AG04449 (cell line): ENCODE results near the gene CTDSP2.
"Not testable (repeated sequence)": the region's sequence is repeated elsewhere in the genome, so short reads cannot be mapped to it uniquely, and the experiment has no call there.

Experiments used
- CTCF ChIA-PET: fragments of 350-600 bp; formaldehyde crosslinking; extraction: SDS; loops from one replicate; lab custom pipeline; 2021; ENCODE audit warnings: antibody characterized with exemption; lab: Yijun Ruan, JAX
- POLR2A ChIA-PET: fragments of 400-600, 350-600 bp; formaldehyde crosslinking; extraction: SDS; loops from one replicate; lab custom pipeline; 2020; ENCODE audit warnings: antibody characterized with exemption, inconsistent platforms; lab: Yijun Ruan, JAX
- DNase-seq: peaks from one replicate; pipeline ENCODE4 v3.0.0-alpha.2; 2010; ENCODE audit warnings: low read depth, low spot score
- H3K4me3 ChIP-seq: 2 replicates; pipeline ENCODE4 v1.5.1; 2011; ENCODE audit warnings: low read depth, mild to moderate bottlenecking, control low read depth, low read length
- TF ChIP-seq, protein P1 (sequence below): IDR thresholded peaks from one replicate; pipeline ENCODE4 v1.5.1; 2011; ENCODE audit warnings: mild to moderate bottlenecking, moderate library complexity, low read length, control low read depth, inconsistent platforms; ENCODE audit not compliant: insufficient read depth; ENCODE audit errors: missing control alignments

Gene CTDSP2

DNA sequence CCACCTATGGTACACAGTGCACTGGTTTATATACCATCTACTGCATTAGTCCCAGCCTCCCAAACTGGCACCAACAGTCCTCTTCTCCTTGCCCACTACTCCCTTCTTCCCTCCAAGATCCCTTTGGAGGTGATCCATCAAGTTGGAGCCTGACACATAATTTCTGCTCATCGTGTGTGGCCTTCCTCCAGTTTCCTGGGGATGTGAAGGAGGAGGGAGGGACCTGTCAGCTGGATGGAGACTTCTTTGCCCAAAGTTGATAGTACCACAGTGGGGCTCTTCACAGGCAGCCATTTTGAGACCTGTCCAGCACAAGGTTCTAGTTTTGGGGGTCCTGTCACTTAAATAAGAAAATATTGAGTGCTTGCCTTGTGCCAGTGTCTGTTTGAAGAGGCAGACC, 17.1 kb upstream of the CTDSP2 start:
- ChIA-PET CTCF (interaction anchor here (0.7 to 2.7 kb wide), 6 partner anchors 10 to 41 kb away, joined by 3 to 25 read pairs (median 5); no protein-coding TSS in a partner anchor), POLR2A (interaction anchor here (2.2 to 2.9 kb wide), 3 partner anchors 18 to 30 kb away, joined by 12 to 46 read pairs (median 29); partner anchors contain the start of gene CTDSP2)
- TF ChIP-seq, protein P1, sequence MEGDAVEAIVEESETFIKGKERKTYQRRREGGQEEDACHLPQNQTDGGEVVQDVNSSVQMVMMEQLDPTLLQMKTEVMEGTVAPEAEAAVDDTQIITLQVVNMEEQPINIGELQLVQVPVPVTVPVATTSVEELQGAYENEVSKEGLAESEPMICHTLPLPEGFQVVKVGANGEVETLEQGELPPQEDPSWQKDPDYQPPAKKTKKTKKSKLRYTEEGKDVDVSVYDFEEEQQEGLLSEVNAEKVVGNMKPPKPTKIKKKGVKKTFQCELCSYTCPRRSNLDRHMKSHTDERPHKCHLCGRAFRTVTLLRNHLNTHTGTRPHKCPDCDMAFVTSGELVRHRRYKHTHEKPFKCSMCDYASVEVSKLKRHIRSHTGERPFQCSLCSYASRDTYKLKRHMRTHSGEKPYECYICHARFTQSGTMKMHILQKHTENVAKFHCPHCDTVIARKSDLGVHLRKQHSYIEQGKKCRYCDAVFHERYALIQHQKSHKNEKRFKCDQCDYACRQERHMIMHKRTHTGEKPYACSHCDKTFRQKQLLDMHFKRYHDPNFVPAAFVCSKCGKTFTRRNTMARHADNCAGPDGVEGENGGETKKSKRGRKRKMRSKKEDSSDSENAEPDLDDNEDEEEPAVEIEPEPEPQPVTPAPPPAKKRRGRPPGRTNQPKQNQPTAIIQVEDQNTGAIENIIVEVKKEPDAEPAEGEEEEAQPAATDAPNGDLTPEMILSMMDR = no peak

DNA sequence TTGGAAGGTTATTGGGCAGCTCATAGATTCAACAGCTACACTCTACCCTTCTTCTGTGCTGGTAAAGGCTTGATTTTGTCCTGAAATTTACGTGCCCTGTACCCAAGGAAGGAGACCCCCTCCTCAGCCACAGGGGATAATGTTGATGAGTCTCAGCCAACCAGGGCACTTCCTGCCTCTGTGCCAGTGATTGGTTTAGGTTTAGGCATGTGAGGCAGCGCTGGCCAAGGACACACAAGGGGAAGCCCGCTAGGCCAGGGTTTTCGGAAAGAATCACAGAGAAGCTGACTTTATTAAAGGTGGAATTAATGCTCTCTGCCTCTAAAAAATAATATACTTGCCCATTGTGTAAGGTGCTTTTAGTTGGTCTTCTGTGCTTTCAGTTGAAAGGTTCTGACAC, 15.4 kb upstream of the CTDSP2 start:
- TF ChIP-seq, protein P1 = no peak
- DNase-seq = no peak
- no peak overlapping the region for H3K4me3 ChIP-seq
- CTCF ChIA-PET = interaction anchor here (0.7 to 2.4 kb wide), 8 partner anchors 10 to 59 kb away, joined by 3 to 5 read pairs (median 3); no protein-coding TSS in a partner anchor
- POLR2A ChIA-PET = no interaction called here

More for the DNA sequence above, 17.1 kb upstream of the CTDSP2 start:
- DNase-seq = no peak
- H3K4me3 ChIP-seq = no peak overlapping the region

DNA sequence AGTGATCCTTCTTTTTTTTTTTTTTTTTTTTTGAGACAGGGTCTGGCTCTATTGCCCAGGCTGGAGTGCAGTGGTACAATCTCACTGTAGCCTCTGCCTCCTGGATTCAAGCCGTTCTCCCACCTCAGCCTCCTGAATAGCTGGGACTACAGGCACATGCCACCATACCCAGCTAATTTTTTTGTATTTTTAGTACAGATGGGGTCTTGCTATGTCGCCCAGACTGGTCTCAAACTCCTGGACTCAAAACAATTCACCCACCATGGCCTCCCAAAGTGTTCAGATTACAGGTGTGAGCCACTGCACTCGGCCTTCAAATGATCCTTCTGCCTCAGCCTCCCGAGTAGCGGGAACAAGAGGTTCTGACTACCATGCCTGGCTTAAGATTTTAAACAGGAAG, 14.4 kb upstream of the CTDSP2 start:
- DNase-seq, POLR2A ChIA-PET, H3K4me3 ChIP-seq: not testable (repeated sequence)
- CTCF ChIA-PET = interaction anchor here (1.1 to 1.3 kb wide), 2 partner anchors 29 to 44 kb away, joined by 3 to 5 read pairs; no protein-coding TSS in a partner anchor

DNA sequence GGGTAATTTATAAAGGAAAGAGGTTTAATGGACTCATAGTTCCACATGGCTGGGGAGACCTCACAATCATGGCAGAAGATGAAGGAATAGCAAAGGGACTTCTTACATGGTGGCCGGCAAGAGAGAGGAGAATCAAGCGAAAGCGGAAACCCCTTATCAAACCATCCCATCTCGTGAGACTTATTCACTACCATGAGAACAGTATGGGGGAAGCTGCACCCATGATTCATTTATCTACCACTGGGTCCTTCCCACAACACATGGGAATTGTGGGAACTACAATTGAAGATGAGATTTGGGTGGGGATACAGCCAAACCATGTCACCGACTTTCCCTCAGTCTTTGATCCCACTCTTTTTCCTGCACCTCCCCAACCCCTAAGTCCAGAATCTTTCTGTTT, 12.6 kb upstream of the CTDSP2 start:
- CTCF ChIA-PET = no interaction called here
- H3K4me3 ChIP-seq = no peak overlapping the region
- POLR2A ChIA-PET = no interaction called here
- TF ChIP-seq, protein P1 = no peak
- DNase-seq = no peak

DNA sequence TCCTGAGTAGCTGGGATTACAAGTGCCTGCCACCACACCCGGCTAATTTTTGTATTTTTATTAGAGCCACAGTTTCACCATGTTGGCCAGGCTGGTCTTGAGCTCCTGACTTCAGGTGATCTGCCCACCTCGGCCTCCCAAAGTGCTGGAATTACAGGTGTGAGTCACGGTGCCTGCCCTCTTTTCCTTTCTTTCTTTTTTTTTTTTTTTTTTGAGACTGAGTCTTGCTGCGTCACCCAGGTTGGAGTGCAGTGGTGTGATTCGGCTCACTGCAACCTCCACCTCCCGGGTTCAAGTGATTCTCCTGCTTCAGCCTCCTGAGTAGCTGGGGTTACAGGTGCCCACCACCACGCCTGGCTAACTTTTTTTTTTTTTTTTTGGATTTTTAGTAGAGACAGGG, 11.6 kb upstream of the CTDSP2 start:
- H3K4me3 ChIP-seq, POLR2A ChIA-PET, DNase-seq, CTCF ChIA-PET: not testable (repeated sequence)

DNA sequence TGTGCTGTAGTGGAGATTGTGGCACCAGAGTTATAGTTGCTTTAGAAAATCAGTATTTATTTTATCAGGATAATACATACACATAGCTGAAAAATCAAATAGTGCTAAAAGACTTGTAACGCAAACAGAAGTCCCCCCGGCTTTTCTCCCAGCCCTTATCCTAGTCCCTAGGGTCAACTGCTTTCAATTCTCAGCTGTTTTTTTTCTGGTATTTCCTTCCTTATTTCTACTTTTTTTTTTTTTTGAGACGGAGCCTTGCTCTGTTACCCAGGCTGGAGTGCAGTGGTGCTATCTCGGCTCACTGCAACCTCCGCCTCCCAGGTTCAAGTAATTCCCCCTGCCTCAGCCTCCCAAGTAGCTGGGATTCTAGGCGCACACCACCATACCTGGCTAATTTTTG, 8.4 kb upstream of the CTDSP2 start:
- TF ChIP-seq, protein P1 = no peak
- ChIA-PET POLR2A (no interaction called here), CTCF (interaction anchor here (1.3 to 2.2 kb wide), 3 partner anchors 10 to 12 kb away, joined by 3 to 5 read pairs (median 4); no protein-coding TSS in a partner anchor)
- no peak overlapping the region for H3K4me3 ChIP-seq
- no peak for DNase-seq

DNA sequence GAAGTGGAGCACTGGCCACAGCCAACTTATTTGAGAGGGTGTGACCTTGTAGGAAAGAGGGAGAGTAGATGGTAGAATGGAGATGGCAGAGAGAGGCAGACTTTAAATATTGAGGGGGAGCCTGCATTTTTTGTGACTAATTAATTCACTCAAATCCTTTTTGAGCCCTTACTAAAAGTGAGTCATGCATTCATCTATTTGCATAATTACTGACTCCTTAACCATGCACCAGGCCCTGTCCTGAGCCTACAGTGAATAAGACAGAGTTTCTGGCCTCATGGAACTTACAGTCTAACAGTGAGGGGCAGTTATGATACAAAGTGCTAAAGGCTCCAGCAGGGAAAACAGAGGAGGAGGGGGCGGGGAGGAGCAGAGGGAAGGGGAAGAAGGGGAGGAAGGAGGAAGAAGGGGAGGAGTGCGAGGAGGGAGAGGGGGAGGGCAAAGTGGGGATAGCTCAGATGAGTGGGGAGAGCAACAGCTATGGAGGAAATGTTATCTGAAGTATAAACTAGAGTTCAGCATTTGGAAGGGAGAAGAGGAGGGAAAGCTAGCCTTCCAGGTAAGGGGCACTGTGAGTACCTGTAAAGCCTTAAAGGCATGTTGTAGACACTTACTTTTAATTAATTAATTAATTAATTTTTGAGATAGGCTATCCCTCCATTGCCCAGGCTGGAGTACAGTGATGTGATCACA, 7.5 kb upstream of the CTDSP2 start:
- CTCF ChIA-PET = interaction anchor here (0.8 to 2.2 kb wide), 5 partner anchors 9 to 12 kb away, joined by 3 to 5 read pairs (median 4); no protein-coding TSS in a partner anchor
- TF ChIP-seq, protein P1 = no peak
- no peak for DNase-seq
- POLR2A ChIA-PET = interaction anchor here (0.6 kb wide), 1 partner anchor 82 kb away, joined by 3 read pairs; the partner anchor contains the start of gene METTL1
- no peak overlapping the region for H3K4me3 ChIP-seq
